Measurements from ENCODE around the gene C1orf52. TPM values are rescaled to one million over a fixed set of nuclear protein-coding genes. Genes with fewer than 3 reads are reported as not detected.
A peak's percentile ranks its signal among the peaks of the same experiment; 100 is the strongest.
"Not testable (repeated sequence)": the region's sequence is repeated elsewhere in the genome, so short reads cannot be mapped to it uniquely, and the experiment has no call there.

The C1orf52 gene
- total RNA-seq, 2 experiments from 2014 or later, result 35.6 to 37.4 TPM

DNA sequence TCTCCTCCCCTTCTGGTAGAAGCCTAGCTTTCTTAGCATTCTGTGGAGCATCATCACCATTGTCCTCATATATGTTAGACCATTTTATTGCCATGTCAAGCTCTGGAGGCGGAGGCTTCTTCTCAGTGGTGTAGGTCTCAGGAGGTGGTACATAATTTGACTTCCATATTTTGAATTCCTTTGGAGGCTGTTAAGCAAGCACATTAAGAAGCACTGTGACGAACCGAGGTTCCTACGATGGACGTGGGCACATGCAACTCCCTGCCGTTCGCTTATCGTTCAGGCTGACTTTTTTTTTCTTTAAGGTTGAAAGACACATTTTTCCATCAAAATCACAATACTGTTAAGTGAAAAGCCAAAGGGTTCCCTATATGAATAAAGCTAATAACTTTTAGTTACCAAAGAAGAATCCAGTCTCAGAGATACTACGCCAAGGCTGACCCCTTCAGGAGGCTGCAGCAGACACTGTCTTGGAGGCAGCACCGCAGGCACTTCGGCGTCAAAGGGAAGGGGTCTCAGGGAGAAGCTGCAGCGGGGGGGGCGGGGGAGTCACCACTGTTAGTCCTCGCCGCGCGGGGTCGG lies 835 bp downstream of the C1orf52 start:
- peaks cover 6% of the 10 kb centered on the region; the same call in 1 of the 2 replicates for H3K9me3 ChIP-seq (ENCODE audit: low read length)
- H2AFZ ChIP-seq (ENCODE audit: low read length), result no peak overlapping the region
- peak; percentile 40 for DNase-seq (ENCODE audit: low spot score)
- H3K4me2 ChIP-seq (ENCODE audit: low read length), result peak overlapping the region; percentile 83
- no peak overlapping the region for H3K27ac ChIP-seq (ENCODE audit: low read depth, low read length, poor library complexity, severe bottlenecking)
- H3K4me1 ChIP-seq (ENCODE audit: insufficient read depth, low read length, poor library complexity, severe bottlenecking), result peaks cover 19% of the 10 kb centered on the region
- no peaks in the 10 kb centered on the region for H3K9me2 ChIP-seq (ENCODE audit: insufficient read depth, low read length)
- intact Hi-C loops (cut with micrococcal nuclease; ENCODE audit: unreplicated experiment), result loop anchor here (2.0 to 5.0 kb wide), 3 partner anchors 16 to 314 kb away; partner anchors contain the start of gene MCOLN2
- H3K36me3 ChIP-seq (ENCODE audit: insufficient read depth, low read length), result peaks cover 68% of the 10 kb centered on the region
- H4K20me1 ChIP-seq (ENCODE audit: insufficient read depth, low read length), result peaks cover 21% of the 10 kb centered on the region; the same call in 1 of the 2 replicates
- TF ChIP-seq, protein P1, sequence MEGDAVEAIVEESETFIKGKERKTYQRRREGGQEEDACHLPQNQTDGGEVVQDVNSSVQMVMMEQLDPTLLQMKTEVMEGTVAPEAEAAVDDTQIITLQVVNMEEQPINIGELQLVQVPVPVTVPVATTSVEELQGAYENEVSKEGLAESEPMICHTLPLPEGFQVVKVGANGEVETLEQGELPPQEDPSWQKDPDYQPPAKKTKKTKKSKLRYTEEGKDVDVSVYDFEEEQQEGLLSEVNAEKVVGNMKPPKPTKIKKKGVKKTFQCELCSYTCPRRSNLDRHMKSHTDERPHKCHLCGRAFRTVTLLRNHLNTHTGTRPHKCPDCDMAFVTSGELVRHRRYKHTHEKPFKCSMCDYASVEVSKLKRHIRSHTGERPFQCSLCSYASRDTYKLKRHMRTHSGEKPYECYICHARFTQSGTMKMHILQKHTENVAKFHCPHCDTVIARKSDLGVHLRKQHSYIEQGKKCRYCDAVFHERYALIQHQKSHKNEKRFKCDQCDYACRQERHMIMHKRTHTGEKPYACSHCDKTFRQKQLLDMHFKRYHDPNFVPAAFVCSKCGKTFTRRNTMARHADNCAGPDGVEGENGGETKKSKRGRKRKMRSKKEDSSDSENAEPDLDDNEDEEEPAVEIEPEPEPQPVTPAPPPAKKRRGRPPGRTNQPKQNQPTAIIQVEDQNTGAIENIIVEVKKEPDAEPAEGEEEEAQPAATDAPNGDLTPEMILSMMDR (conservative IDR thresholded peaks at IDR 0.05; ENCODE audit: low read length), result 0 out of 2 replicates have a peak, but pooled peaks have one; percentile 23
- TF ChIP-seq EZH2phosphoT487 (IDR thresholded peaks at IDR 0.05; ENCODE audit: borderline replicate concordance, low read depth, low read length), result no peak
- ChIA-PET POLR2A (interaction anchor here (0.6 to 2.9 kb wide), 17 partner anchors 8 to 1563 kb away, joined by 3 to 34 read pairs (median 3); partner anchors contain the start of genes BCL10 and PRKACB), CTCF (ENCODE audit: unreplicated experiment) (interaction anchor here (0.6 to 2.1 kb wide), 8 partner anchors 14 to 402 kb away, joined by 3 to 16 read pairs (median 4); partner anchors contain the start of gene BCL10)
- H3K79me2 ChIP-seq (ENCODE audit: insufficient read depth, low read depth, low read length), result peaks cover 27% of the 10 kb centered on the region
- H3K4me3 ChIP-seq (ENCODE audit: low read depth, low read length, poor library complexity, severe bottlenecking), result peak overlapping the region; percentile 98
- BruUV-seq (replicated peaks), result no TSS peak

- DNase-seq (ENCODE audit: low spot score); BruUV-seq (replicated peaks); intact Hi-C loops (cut with micrococcal nuclease; ENCODE audit: unreplicated experiment); POLR2A ChIA-PET; H3K79me2 ChIP-seq (ENCODE audit: insufficient read depth, low read depth, low read length); H3K4me1 ChIP-seq (ENCODE audit: insufficient read depth, low read length, poor library complexity, severe bottlenecking); H3K9me2 ChIP-seq (ENCODE audit: insufficient read depth, low read length); CTCF ChIA-PET (ENCODE audit: unreplicated experiment); H3K4me3 ChIP-seq (ENCODE audit: low read depth, low read length, poor library complexity, severe bottlenecking); H3K27ac ChIP-seq (ENCODE audit: low read depth, low read length, poor library complexity, severe bottlenecking); H2AFZ ChIP-seq (ENCODE audit: low read length); H3K9me3 ChIP-seq (ENCODE audit: low read length); H3K4me2 ChIP-seq (ENCODE audit: low read length); H4K20me1 ChIP-seq (ENCODE audit: insufficient read depth, low read length): not testable (repeated sequence)
- H3K36me3 ChIP-seq (ENCODE audit: insufficient read depth, low read length), result peaks cover 44% of the 10 kb centered on the region
Measured at GRCh38 chr1:85249042-85249441, 10.4 kb downstream of the C1orf52 start.

DNA sequence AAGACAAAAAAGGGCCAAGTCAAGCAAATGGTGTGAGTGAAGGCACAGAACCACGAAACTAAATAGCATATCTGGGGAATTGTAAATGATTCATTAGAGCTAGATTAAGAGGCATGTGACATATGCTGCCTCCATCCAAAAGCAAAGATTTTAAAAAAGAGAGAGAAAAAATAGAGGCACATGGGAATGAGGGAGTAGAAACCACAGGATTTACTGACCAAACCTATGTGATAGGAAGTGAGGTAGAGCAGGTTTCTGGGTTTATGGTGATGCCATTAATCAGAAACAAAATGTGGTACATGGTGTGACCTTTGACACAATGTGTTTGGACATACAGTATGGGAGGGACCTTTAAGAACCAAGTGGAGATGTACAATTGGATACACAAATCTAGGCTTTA lies 13.6 kb downstream of the C1orf52 start:
- no peaks in the 10 kb centered on the region for H3K9me3 ChIP-seq (ENCODE audit: low read length)
- CTCF ChIA-PET (ENCODE audit: unreplicated experiment), result no interaction called here
- POLR2A ChIA-PET, result no interaction called here
- no peaks in the 10 kb centered on the region for H3K9me2 ChIP-seq (ENCODE audit: insufficient read depth, low read length)
- no peak overlapping the region for H3K4me2 ChIP-seq (ENCODE audit: low read length)
- no peak overlapping the region for H3K27ac ChIP-seq (ENCODE audit: low read depth, low read length, poor library complexity, severe bottlenecking)
- no peak for DNase-seq (ENCODE audit: low spot score)
- H3K79me2 ChIP-seq (ENCODE audit: insufficient read depth, low read depth, low read length), result no peaks in the 10 kb centered on the region
- H4K20me1 ChIP-seq (ENCODE audit: insufficient read depth, low read length), result no peaks in the 10 kb centered on the region
- H2AFZ ChIP-seq (ENCODE audit: low read length), result no peak overlapping the region
- no peaks in the 10 kb centered on the region for H3K4me1 ChIP-seq (ENCODE audit: insufficient read depth, low read length, poor library complexity, severe bottlenecking)
- peaks cover 12% of the 10 kb centered on the region for H3K36me3 ChIP-seq (ENCODE audit: insufficient read depth, low read length)
- no peak overlapping the region for H3K4me3 ChIP-seq (ENCODE audit: low read depth, low read length, poor library complexity, severe bottlenecking)
- intact Hi-C loops (cut with micrococcal nuclease; ENCODE audit: unreplicated experiment), result no loop called here
- BruUV-seq (replicated peaks), result no TSS peak
- TF ChIP-seq, protein P1 (conservative IDR thresholded peaks at IDR 0.05; ENCODE audit: low read length), result no peak
- no peak for TF ChIP-seq EZH2phosphoT487 (IDR thresholded peaks at IDR 0.05; ENCODE audit: borderline replicate concordance, low read depth, low read length)
